Measurements from ENCODE around the gene CFAP20DC. TPM values are rescaled to one million over a fixed set of nuclear protein-coding genes. Genes with fewer than 3 reads are reported as not detected.
A peak's percentile ranks its signal among the peaks of the same experiment; 100 is the strongest.

The CFAP20DC gene
- total and polyA plus RNA-seq, 8 donors, result 0.23 to 1.2 (median 0.39) TPM

DNA sequence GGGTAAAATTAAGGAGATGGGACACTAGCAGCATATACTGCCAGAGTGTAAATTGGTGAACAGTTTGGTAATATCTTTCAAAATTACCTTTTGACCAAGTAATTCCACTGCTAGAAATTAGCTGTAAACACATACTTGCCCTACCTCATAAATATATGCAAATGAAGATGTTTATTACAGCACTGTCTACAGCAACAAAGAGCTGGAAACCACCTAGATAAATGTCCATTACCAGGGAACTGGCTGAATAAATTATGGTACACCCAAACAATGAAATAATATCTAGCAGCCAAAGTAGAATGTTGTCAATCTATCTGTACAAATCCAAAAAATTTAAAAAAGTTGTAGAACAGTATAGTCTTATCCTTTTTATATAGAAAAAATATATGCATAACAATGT is 277.4 kb downstream of the CFAP20DC start:
- DNase-seq, result no peak
- TF ChIP-seq, protein P1, sequence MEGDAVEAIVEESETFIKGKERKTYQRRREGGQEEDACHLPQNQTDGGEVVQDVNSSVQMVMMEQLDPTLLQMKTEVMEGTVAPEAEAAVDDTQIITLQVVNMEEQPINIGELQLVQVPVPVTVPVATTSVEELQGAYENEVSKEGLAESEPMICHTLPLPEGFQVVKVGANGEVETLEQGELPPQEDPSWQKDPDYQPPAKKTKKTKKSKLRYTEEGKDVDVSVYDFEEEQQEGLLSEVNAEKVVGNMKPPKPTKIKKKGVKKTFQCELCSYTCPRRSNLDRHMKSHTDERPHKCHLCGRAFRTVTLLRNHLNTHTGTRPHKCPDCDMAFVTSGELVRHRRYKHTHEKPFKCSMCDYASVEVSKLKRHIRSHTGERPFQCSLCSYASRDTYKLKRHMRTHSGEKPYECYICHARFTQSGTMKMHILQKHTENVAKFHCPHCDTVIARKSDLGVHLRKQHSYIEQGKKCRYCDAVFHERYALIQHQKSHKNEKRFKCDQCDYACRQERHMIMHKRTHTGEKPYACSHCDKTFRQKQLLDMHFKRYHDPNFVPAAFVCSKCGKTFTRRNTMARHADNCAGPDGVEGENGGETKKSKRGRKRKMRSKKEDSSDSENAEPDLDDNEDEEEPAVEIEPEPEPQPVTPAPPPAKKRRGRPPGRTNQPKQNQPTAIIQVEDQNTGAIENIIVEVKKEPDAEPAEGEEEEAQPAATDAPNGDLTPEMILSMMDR (IDR thresholded peaks at IDR 0.05), result no peak
- H3K4me1 ChIP-seq, result no peaks in the 10 kb centered on the region
- H3K4me3 ChIP-seq, result no peak overlapping the region
- H3K27ac ChIP-seq, result no peak overlapping the region
- intact Hi-C loops (cut with DNase I), result no loop called here
- no peak for FAIRE-seq
- no peaks in the 10 kb centered on the region for H3K9me3 ChIP-seq
- no peak for ATAC-seq
- no peaks in the 10 kb centered on the region for H3K36me3 ChIP-seq
- no peaks in the 10 kb centered on the region for H3K27me3 ChIP-seq

DNA sequence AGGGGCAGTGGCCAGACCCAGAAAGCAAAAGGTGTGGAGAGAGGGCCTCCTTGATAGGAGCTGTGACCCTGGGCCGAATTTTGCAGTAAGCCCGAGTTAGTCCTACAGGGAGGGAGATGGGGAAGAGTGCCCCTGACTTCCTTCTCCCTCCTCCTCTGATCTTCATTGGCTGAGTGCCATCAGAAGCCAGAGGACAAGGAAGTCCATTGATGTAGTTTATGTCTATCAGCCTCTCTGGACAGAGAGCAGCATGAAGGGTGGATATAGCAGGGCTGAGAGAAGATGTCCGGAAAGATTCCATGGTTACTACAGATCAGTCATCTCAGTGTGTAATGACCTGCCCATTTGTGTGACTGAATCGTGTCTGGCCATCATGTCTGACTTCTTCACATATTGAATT is 280.8 kb downstream of the CFAP20DC start:
- TF ChIP-seq, protein P1 (IDR thresholded peaks at IDR 0.05), result no peak
- Histone ChIP-seq H3K27me3 (no peaks in the 10 kb centered on the region), H3K9me3 (no peaks in the 10 kb centered on the region), H3K36me3 (no peaks in the 10 kb centered on the region), H3K4me1 (no peaks in the 10 kb centered on the region), H3K27ac (no peak overlapping the region), H3K4me3 (no peak overlapping the region)
- DNase-seq (no peak), ATAC-seq (no peak), FAIRE-seq (no peak)
- 61 to 71% methylated on average over 4 of the region's 4 CpGs for WGBS, 2 donors
- intact Hi-C loops (cut with DNase I), result no loop called here

- intact Hi-C loops (cut with DNase I), result no loop called here
- H3K9me3 ChIP-seq, result no peaks in the 10 kb centered on the region
- H3K4me3 ChIP-seq, result no peak overlapping the region
- DNase-seq, result no peak
- FAIRE-seq, result no peak
- TF ChIP-seq, protein P1 (IDR thresholded peaks at IDR 0.05), result no peak
- no peaks in the 10 kb centered on the region for H3K27me3 ChIP-seq
- WGBS, 2 donors, result 75 to 85% methylated on average over 9 of the region's 9 CpGs
- no peak for ATAC-seq
- H3K27ac ChIP-seq, result no peak overlapping the region
- no peaks in the 10 kb centered on the region for H3K36me3 ChIP-seq
- no peaks in the 10 kb centered on the region for H3K4me1 ChIP-seq
Measured at GRCh38 chr3:58766587-58767282, 283.1 kb downstream of the CFAP20DC start.

- FAIRE-seq (no peak), DNase-seq (no peak), ATAC-seq (peak in 1 of 4 donors; percentile 27)
- no peak overlapping the region for H3K27ac ChIP-seq
- no peaks in the 10 kb centered on the region for H3K27me3 ChIP-seq
- WGBS, 2 donors, result 32 to 36% methylated on average over 2 of the region's 2 CpGs
- H3K36me3 ChIP-seq, result no peaks in the 10 kb centered on the region
- intact Hi-C loops (cut with DNase I), result no loop called here
- TF ChIP-seq, protein P1 (IDR thresholded peaks at IDR 0.05), result no peak
- H3K9me3 ChIP-seq, result no peaks in the 10 kb centered on the region
- no peaks in the 10 kb centered on the region for H3K4me1 ChIP-seq
- H3K4me3 ChIP-seq, result no peak overlapping the region
Measured at GRCh38 chr3:58755150-58755549, 294.7 kb downstream of the CFAP20DC start.

- H3K36me3 ChIP-seq, result no peaks in the 10 kb centered on the region
- FAIRE-seq (no peak), DNase-seq (no peak), ATAC-seq (no peak)
- intact Hi-C loops (cut with DNase I), result no loop called here
- no peaks in the 10 kb centered on the region for H3K27me3 ChIP-seq
- 72 to 80% methylated on average over 4 of the region's 4 CpGs for WGBS, 2 donors
- no peak overlapping the region for H3K27ac ChIP-seq
- H3K4me1 ChIP-seq, result no peaks in the 10 kb centered on the region
- no peaks in the 10 kb centered on the region for H3K9me3 ChIP-seq
- TF ChIP-seq, protein P1 (IDR thresholded peaks at IDR 0.05), result no peak
- H3K4me3 ChIP-seq, result no peak overlapping the region
Measured at GRCh38 chr3:58754074-58754473, 295.8 kb downstream of the CFAP20DC start.
